T-helper 1 cell (primary cell): ENCODE measurements around the gene KCNJ13.

Experiments
- DNase-seq, 5 donors: peaks; one replicate each; pipeline ENCODE4 v3.0.0-alpha.2; 2012 to 2020
- total RNA-seq, 4 donors: gene quantifications; one replicate each; lab custom pipeline; 2026; lab: John Stamatoyannopoulos, UW

KCNJ13 gene
- total RNA-seq = 0 reads per million in 4 donors

DNA sequence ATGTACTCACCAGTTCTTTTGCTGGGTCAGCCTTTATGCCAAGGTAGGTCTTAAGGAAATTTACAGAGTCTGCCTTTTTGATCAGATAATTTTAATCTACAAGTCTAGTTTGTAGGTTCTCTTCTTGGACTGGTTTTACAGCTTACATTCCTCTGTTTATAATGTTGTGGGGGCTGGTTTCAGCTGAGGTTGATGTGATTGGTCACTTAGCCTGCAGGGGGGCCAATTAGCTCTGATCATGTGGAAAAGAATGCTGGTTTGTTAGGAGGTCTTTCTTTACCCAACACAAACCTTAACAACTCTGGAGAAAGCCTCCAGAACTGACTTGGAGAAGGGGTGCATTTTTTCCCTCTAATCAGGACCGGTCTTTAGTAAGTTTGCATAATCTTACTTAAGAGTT is at the start of gene KCNJ13:
KCNJ13 (minus strand) TSS at position 131 of the 400 bp plus-strand sequence. CDS start 5,203 bp downstream, outside the sequence.
- no peak for DNase-seq

DNA sequence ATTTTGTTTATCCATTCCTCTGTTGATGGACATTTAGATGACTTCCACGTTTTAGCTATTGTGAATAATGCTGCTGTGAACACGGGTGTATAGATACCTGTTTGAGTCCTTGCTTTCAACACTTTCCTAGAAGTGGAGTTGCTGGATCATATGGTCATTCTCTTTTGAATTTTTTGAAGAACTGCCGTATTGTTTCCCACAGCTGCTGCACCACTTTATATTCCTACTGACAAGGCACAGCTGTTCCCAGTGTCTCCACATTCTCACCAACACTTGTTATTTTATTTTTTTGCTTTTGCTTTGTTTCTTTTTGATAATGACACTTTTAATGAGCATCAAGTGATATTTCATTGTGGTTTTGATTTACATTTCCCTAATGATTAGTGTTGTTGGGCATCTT is 41.4 kb upstream of the KCNJ13 start:
- DNase-seq = no peak

DNA sequence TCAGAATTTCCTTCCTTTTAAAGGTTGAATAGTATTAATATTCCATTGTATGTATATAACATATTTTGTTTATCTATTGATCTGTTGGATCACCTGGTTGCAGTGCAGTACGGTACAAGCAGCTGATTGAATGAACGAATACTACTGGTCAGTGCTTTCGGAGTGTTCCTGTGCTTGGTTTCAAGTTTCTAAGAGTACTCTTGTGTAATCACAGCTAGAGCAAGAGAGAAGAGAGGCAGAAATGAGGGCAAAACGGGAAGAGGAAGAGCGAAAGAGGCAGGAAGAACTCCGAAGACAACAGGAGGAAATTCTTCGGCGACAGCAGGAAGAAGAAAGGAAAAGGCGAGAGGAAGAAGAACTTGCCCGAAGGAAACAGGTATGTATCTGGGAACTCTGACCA is 40.3 kb upstream of the KCNJ13 start:
- DNase-seq = no peak

DNA sequence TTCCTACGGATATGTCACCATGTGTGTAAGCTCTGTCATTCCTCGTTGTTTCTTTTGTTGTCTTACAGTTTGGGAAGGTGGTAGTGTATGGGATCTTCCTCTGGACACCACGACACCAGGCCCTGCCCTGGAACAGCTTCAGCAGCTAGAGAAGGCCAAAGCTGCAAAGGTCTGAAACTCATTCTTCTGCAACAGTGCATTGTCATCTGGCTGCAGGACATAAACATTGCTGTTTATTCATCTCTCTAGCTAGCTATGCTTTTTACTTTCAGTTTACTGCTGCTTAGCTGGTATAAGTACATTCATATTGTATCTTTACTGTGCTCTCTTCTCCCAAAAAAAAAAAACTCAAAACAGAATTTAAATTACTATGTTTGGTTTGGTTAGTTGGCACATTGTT is 39.2 kb upstream of the KCNJ13 start:
- DNase-seq = no peak

DNA sequence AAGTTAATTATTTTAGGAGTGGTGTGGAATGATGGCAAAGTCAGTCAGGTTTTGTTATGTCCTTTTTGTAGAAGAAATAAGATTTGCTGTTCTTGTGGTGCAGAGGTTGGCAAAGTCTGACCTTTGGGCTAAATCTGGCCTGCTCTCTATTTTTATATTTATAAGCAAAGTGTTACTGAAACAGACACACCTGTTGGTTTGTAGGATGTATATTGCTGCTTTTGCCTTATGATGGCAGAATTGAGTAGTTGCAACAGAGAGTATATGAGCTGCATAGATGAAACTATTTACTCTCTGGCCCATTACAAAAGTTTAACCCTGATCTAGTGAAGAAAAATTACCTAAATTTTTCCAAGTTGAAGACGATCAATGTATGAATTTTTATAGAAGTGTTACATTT is 34.1 kb upstream of the KCNJ13 start:
- no peak for DNase-seq

DNA sequence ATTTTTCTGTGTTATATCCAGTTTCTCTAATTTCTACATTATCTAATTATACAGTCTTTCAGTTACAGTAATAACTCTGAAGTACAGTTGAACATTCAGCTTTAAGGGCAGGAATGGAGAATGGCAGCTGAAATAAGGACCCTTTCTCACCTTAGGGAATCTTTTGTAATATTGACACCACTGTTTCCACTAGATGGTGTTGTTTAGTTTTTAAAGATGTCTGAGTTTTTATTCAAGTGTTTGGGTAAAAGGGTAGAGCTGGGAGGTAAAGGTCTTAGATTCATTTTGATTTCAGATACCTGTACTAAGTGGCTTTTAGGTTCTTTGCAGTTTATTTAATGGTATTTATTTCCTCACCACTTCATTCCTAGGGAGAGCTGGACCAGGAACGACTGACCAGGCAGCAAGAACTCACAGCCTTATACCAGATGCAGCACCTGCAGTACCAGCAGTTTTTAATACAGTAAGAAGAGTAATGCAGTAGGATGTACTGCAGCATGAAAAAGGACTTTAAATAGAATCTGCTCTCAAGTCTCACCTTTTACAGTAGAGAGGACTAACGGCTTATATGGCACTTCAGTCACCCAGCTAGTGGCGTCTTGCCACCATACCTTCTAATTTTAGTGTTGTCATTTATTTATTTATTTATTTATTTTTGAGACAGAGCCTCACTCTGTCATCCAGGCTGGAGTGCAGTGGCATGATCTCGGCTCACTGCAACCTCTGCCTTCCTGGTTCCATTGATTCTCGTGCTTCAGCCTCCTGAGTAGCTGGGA is 33.2 kb upstream of the KCNJ13 start:
- DNase-seq = no peak

DNA sequence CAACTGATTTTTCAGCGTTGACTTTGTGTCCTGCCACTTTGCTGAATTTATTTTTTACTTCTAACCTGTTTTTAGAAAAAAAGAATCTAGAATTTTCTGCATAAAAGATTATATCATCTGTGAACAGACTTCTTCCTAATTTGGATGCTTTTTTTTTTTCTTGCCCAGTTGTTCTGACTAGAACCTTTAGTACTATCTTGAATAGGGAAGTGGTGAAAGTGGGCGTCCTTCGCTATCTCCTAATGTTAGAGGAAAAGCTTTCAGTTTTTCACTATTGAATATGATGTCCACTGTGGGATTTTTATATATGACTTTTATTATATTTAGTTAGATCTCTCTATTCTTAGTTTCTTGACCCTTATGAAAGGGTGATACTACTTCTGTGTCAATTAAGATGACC is 25.7 kb upstream of the KCNJ13 start:
- no peak for DNase-seq

DNA sequence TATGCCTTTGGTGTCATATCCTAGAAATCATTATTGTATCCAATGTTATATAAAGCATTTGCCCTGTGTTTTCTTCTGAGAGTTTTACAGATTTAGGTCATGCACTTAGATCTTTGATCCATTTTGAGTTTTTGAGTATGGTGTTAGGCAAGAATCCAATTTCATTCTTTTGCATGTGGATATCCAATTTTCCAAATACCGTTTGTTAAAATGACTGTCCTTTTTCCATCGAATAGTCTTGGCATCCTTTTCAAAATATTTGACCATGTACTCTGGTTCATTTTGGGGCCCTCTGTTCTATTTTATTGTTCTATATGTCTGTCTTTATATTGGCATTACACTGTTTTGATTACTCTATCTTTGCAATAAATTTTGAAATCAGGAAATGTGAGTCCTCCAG is 23.8 kb upstream of the KCNJ13 start:
- no peak for DNase-seq

DNA sequence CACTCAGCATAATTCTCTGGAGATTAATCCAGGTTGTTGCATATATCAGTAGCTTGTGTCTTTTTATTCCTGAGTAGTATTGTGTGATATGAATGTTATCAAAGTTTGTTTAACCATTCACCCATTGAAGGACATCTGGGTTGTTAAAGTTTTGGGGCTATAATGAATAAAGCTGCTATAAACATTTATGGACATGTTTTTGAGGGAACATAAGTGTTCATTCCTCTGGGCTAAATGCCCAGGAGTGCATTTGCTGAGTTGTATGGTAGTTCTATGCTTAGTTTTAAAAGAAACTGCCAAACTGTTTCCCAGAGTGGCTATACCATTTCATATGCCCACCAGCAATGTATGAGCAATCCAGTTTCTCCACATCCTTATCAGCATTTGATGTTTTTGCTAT is 21.8 kb upstream of the KCNJ13 start:
- no peak for DNase-seq

DNA sequence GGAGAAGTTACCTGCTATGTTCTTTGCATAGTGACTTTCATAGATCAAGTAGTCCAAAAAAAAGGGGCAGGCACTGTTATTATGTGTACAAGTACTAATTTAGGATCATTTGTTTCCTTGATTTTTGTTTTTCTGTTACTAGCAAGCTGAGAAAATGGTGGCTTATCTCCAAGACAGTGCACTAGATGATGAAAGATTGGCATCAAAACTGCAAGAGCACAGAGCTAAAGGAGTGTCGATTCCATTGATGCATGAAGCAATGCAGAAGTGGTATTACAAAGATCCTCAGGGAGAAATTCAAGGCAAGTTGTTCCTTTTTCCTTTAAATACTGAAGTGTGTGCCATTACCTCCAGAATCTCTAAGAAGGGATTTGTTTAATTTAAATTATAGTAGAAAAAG is 19.6 kb upstream of the KCNJ13 start:
- DNase-seq = no peak

DNA sequence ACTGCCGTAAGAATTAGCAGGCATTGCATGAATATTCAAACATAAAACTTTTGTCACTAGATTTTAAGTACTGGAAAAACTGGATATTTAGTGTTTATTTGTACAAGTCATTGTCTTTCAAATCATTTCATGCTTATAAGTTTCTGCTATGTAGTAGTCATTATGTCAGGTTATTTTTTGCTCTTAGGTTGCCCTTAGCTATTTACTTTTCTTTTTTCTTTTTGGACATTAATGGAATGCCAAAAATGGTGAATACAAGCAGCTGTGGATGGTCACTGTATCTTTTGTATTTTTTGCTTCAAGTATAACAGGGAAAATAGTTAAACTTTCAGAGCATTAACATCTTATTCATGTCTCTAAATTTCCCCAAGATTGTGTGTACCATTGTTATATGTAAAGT is 18.6 kb upstream of the KCNJ13 start:
- no peak for DNase-seq

DNA sequence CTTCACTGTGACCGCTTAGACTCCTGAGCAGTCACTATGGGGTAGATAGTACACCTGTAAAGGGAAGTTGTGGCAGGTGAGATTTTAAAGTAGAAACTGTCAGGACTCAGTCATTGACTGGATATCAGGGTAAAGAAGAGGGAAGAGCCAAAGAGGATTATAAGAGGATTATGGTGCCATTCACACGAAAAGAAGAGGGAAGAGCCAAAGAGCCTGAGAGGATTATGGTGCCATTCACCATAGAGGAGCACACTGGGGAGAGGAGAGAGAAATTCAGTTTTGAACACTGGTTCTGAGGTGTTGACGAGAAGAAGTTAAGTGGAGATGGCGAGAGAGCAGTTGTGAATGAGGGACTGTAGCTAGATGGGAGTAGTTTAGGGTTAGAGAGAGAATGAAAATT is 16.9 kb upstream of the KCNJ13 start:
- DNase-seq = no peak

DNA sequence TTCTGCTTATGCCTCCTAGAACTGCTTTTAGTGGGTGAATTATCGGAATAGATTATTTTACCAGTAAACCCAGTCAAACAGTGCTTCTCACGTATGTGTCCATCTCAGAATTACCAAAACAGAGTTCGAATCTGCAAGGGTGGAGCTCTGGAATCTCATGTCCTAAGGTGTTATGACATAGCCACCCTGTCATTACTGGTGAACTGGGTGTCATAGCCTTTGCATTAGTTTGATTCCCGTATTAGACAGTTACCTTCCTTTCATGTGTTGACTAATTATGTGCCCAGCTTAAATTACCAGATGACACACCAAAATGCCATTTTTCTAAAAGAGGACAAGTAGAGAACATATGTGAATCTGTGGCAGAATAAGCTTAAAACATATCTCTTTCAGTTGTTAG is 15.2 kb upstream of the KCNJ13 start:
- DNase-seq = no peak

DNA sequence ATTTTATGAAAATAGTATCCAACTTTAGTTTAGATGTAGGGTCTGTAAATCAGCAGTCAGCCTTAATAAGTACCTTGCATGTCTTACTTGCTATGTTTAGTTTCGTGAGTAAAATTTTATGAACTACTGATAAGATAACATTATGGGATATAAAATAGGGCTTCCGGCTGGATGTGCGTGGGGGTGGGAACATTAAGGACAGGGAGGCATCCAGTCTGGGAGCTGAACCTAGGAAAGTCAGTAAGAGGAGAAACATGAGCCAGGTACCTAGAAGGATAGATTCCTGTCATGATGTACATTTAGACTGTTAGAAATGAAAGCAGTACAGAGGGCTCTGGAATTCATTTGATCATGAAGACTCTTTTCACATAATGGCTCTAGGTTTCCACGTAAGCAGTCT is 12.7 kb upstream of the KCNJ13 start:
- no peak for DNase-seq

DNA sequence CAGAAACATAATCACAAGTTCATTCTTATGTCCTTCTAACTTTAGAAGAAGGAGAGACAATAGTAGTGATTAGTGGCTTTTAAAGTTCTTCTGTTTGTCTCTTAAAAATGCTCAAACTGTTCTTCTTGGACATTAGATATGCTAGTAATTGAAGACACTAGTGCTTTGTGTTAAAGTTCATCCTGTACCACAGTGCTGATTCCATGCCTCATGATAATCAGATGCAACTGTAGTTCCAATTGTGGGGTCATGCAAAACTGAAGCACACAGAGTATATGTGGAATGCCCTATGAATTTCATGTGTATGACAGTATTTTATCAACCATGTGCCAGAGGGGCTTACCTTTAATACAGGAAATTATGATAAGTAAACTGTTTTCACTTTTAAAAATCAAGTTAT is 11.4 kb upstream of the KCNJ13 start:
- no peak for DNase-seq

DNA sequence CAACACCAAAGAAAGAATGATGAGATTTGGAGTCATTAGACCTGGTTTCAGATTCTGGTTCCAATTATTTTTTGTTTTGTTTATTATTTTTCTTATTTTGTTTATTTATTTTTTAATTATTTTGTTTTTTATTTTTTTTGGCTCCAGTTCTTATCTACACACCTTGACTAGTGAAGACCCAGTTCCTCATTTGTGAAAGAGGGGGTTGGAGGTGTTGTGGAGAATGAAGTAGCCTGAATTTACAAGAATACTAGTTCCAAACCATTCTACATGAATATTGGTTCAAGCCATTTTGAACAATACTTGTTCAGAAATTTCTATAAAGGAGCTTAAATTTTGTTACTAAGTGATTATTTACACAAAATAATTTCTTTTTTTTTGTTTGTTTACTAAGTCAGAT is 6.9 kb upstream of the KCNJ13 start:
- no peak for DNase-seq

DNA sequence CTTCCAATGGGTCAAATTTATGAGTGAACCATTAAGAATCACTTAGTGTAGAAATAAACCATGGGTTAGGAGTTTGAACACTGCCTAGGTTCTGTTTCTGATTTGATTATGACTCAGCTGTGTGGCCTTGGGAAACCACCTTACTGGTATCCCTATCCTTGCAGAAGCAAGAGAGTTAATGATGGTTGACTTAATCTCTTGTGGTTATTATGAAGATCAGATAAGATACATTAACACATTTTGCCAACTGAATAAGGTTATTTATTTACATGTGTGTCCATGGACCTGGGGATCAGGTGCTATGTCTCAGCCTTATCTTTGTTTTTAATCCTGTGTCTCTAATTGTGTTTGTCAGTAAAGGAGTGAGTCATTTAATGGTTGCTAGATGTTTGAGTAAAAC is 5.4 kb upstream of the KCNJ13 start:
- peak in 1 of 5 donors; percentile 77 for DNase-seq

DNA sequence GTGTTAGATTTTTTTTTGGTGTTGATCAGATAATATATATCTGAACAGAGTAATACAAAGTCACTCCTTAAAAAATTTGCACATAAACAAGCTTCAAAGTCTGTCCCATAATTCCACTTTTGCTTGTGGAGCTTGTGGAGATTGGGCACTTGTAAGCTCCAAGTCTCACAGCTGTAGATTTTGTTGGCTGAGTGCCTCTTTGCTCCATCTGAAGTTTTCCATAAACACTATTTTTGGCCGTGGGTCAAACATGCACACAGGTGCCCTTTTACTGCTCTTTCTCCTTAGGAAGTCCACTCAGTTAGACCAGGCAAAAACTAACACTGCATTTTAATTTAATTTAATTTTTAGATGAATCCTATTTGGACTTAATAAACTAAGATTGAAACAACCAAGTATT is 3.6 kb upstream of the KCNJ13 start:
- no peak for DNase-seq

DNA sequence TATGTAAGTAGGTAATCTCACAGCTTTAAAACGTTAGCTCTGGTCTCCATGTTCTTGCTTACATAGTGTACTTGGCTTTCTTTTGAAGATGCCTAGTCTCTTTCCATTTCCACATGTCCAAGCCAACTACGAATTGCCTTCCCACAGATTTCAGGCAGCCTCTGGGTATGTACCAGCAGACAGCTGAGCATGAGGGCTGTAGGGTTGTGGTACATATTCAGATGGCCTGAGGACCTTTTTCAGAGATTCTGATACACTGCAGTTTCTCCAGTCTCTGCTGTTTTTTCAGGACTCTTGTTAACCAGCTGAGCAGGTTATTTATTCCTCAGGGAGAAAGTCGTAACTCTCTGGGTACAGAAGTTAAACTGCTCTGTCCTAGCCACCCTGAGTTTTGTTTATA is 3.1 kb upstream of the KCNJ13 start:
- no peak for DNase-seq

DNA sequence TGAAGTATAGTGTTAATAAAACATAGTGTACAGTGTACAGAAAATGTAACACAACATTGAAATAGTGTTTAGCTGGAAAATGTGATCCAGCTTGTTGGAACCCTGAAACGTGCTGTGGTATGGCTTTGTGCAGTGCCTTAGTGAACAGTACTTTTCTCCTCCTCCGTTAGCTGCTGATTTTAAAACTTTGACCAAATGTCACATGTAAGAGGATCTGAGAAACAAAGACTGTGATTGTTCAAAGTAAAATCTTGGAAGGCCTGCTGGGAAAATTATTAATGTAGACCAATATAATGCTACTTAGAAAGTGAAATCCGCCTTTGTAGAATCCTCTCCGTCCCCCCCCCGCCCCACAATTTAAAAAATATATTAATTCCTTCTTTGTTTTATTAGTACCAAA is 911 bp upstream of the KCNJ13 start:
- DNase-seq = no peak

DNA sequence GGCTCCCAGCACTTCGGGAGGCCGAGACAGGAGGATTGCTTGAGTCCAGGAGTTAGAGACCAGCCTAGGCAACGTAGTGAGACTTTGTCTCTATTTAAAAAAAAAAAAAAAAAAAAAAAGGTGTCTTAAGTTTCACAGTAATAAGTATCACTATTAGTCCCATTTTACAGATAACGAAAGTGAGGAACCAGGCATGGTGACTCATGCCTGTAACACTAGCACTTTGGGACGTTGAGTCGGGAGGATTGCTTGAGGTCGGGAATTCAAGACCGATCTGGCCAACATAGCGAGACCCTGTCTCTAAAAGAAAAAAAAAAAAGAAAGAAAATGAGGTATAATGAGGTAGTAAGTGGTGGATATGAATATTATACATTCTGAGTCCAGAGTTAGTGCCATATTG is 2.5 kb downstream of the KCNJ13 start:
- peak in 1 of 5 donors; percentile 42 for DNase-seq

DNA sequence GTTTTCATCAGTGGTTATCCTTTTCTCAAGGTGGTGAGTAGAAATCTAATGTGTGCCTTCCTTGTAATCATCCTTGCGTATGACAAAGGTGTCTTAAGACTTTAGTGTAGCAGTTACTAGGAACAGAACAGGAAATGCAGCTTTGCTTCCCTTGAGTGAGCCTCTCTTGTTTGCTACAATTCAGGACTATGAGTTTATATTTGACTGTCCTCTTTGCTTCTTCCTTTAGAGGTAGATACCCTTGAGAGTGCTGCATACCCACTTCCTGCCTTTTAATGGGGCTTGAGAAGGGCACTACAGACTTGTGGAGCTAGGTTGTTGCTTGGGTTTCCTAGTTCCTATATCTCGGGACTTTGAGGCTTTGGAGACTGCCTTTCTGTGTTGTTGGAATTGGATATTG is 3.8 kb downstream of the KCNJ13 start:
- DNase-seq = peak in 1 of 5 donors; percentile 73

DNA sequence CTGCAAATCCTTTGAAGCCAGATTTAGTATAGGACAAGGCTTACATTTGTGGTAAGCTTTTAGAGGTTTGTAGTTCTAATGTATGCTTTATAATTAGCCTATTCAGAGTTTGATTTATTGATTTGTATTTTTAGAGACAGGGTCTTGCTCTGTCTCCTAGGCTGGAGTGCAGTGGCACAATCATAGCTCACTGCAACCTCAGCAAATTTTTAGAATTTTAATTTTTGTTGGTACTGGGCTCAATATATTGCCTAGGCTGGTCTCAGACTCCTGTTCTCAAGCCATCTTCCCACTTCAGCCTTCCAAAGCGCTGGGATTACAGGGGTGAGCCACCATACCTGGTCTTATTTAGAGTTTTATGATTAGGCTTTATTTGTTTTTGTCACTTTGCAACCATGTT is 4.5 kb downstream of the KCNJ13 start:
- no peak for DNase-seq

DNA sequence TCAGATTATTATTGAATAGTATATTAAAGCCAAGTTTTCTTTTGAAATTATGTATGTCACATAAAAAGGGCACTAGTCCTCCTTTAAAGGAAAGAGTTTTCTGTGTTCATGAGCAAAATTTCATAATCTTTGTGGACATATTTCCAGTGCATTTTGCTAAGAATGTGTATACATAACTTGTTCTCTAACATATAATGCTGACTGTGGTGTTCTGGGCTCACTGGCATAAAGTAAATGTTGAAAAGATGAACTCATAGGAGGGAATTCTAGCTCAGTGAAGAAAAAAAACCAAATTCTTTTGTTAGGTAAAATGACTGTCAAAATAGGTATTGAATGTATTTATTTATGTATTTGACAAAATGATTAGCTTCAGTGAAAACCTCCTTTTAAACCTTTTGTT is 6.2 kb downstream of the KCNJ13 start:
- no peak for DNase-seq

DNA sequence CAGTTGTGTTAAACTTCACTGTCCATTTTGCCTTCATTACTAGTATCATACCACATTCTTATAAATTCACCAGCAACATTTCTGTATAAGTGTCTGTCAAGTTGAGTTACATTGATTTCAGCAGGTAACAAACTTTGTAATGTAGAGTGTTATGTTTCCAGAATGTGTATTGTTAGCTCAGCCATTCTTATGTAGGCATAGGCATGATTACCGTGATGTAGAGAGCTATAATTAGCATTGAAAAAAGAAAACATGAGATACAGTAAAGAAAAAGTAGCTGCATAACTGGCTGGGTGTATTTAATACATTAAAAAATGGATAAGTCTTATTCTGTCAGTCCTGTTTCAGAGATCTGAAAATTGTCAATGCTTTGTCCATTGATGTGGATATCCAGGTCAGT is 8.5 kb downstream of the KCNJ13 start:
- no peak for DNase-seq
